ENCODE measurements around the gene IGFBP5. TPM values are rescaled to one million over a fixed set of nuclear protein-coding genes. Genes with fewer than 3 reads are reported as not detected.
A peak's percentile ranks its signal among the peaks of the same experiment; 100 is the strongest.

The IGFBP5 gene
- total RNA-seq, 2 donors from 2014 or later = 44.6 to 68.2 TPM

- intact Hi-C loops (cut with DNase I) = no loop called here
- no peaks in the 10 kb centered on the region for H3K36me3 ChIP-seq
- H3K9ac ChIP-seq (ENCODE audit: low read depth in 2 of 2, low read length in 2 of 2) = no peak overlapping the region
- H3K4me1 ChIP-seq = no peaks in the 10 kb centered on the region
- H3K4me3 ChIP-seq = no peak overlapping the region
- no peaks in the 10 kb centered on the region for H3K9me3 ChIP-seq
- TF ChIP-seq CTCF (IDR thresholded peaks at IDR 0.05) = no peak
- H3K27ac ChIP-seq = no peak overlapping the region
- H3K27me3 ChIP-seq = no peaks in the 10 kb centered on the region
- no peak for DNase-seq
These were observed 22.9 kb downstream of the IGFBP5 start for GRCh38 chr2:216672466-216672865.

GRCh38 chr2:216671791-216672343 is 23.5 kb downstream of the IGFBP5 start:
- Histone ChIP-seq H3K27me3 (no peaks in the 10 kb centered on the region), H3K27ac (no peak overlapping the region), H3K9ac (ENCODE audit: low read depth in 2 of 2, low read length in 2 of 2) (no peak overlapping the region), H3K9me3 (no peaks in the 10 kb centered on the region), H3K4me3 (no peak overlapping the region), H3K36me3 (no peaks in the 10 kb centered on the region), H3K4me1 (no peaks in the 10 kb centered on the region)
- TF ChIP-seq CTCF (IDR thresholded peaks at IDR 0.05) = no peak
- DNase-seq = no peak
- intact Hi-C loops (cut with DNase I) = no loop called here

GRCh38 chr2:216671081-216671411 is 24.3 kb downstream of the IGFBP5 start:
- Histone ChIP-seq H3K9me3 (no peaks in the 10 kb centered on the region), H3K4me1 (no peaks in the 10 kb centered on the region), H3K36me3 (no peaks in the 10 kb centered on the region), H3K9ac (ENCODE audit: low read depth in 2 of 2, low read length in 2 of 2) (no peak overlapping the region), H3K27me3 (no peaks in the 10 kb centered on the region), H3K27ac (no peak overlapping the region), H3K4me3 (no peak overlapping the region)
- TF ChIP-seq CTCF (IDR thresholded peaks at IDR 0.05) = no peak
- intact Hi-C loops (cut with DNase I) = no loop called here
- DNase-seq = no peak

GRCh38 chr2:216670266-216671080 is 24.9 kb downstream of the IGFBP5 start:
- H3K4me3 ChIP-seq = no peak overlapping the region
- no peak for DNase-seq
- intact Hi-C loops (cut with DNase I) = no loop called here
- H3K27ac ChIP-seq = no peak overlapping the region
- no peak overlapping the region for H3K9ac ChIP-seq (ENCODE audit: low read depth in 2 of 2, low read length in 2 of 2)
- H3K9me3 ChIP-seq = no peaks in the 10 kb centered on the region
- no peak for TF ChIP-seq CTCF (IDR thresholded peaks at IDR 0.05)
- H3K27me3 ChIP-seq = no peaks in the 10 kb centered on the region
- H3K4me1 ChIP-seq = no peaks in the 10 kb centered on the region
- no peaks in the 10 kb centered on the region for H3K36me3 ChIP-seq

- Histone ChIP-seq H3K4me1 (no peaks in the 10 kb centered on the region), H3K9me3 (no peaks in the 10 kb centered on the region), H3K9ac (ENCODE audit: low read depth in 2 of 2, low read length in 2 of 2) (no peak overlapping the region), H3K36me3 (no peaks in the 10 kb centered on the region), H3K4me3 (no peak overlapping the region), H3K27ac (no peak overlapping the region), H3K27me3 (no peaks in the 10 kb centered on the region)
- DNase-seq = peak; percentile 71
- intact Hi-C loops (cut with DNase I) = no loop called here
- peak; percentile 99 for TF ChIP-seq CTCF (IDR thresholded peaks at IDR 0.05)
These were observed 28.7 kb downstream of the IGFBP5 start for GRCh38 chr2:216666461-216667233.
